Esophagus squamous epithelium (tissue), 5 donors: ENCODE results near the gene SUSD6. TPM values are rescaled to one million over a fixed set of nuclear protein-coding genes. Genes with fewer than 3 reads are reported as not detected.

Experiments used
- DNase-seq: peaks from one replicate; lab custom pipeline; 2025; lab: John Stamatoyannopoulos, UW
- H3K27ac ChIP-seq, 4 donors: fragments of 200-600 bp; sonication (generic); one replicate each; pipeline ENCODE4 v1.5.1; 2016 to 2019; ENCODE audit warnings: mild to moderate bottlenecking in 1 of 4
- H3K27me3 ChIP-seq, 4 donors: fragments of 200-600 bp; sonication (generic); 1 replicate in 3 of 4; 2 replicates in 1 of 4; pipeline versions ENCODE4 v1.5.1 to v1.6.0; 2017 to 2021; ENCODE audit warnings: antibody characterized with exemption in 1 of 4
- H3K36me3 ChIP-seq, 3 donors: fragments of 200-600 bp; sonication (generic); one replicate each; pipeline ENCODE4 v1.5.1; 2016 to 2019
- H3K4me1 ChIP-seq, 3 donors: fragments of 200-600 bp; sonication (generic); one replicate each; pipeline ENCODE4 v1.5.1; 2017 to 2019
- H3K4me3 ChIP-seq, 4 donors: fragments of 200-600 bp; sonication (generic); 1 replicate in 3 of 4; 2 replicates in 1 of 4; pipeline ENCODE4 v1.5.1; 2016 to 2019; ENCODE audit warnings: mild to moderate bottlenecking in 2 of 4, moderate library complexity in 1 of 4
- H3K9me3 ChIP-seq, 3 donors: fragments of 200-600 bp; sonication (generic); one replicate each; pipeline ENCODE4 v1.5.1; 2016 to 2019
- CTCF ChIP-seq, 6 experiments: fragments of 450-650 bp in 4 of 6; fragments of 200-600 bp in 2 of 6; sonication (generic) in 2 of 6; IDR thresholded peaks; one replicate each; pipeline ENCODE4 v1.5.1; 2016 to 2019; ENCODE audit warnings: antibody characterized with exemption in 6 of 6, mild to moderate bottlenecking in 4 of 6, moderate library complexity in 4 of 6
- POLR2A ChIP-seq, 4 donors: fragments of 450-650 bp; IDR thresholded peaks; one replicate each; pipeline ENCODE4 v1.6.1; 2017; ENCODE audit warnings: antibody characterized with exemption in 4 of 4, mild to moderate bottlenecking in 4 of 4, moderate library complexity in 3 of 4
- WGBS, 2 donors: methylation state at CpG; one replicate each; pipeline ENCODE4 v1.1.5; 2018; 5-methylcytosine and 5-hydroxymethylcytosine counted together
- intact Hi-C: fragments of 100-400 bp; cut with DNase I; formaldehyde crosslinking; loops from one replicate; pipeline ENCODE4 v1.15.0; 2022
- total RNA-seq, 4 donors: library from RNA; depleted of rRNA; stranded (reverse); fragments of >200 nt; gene quantifications; one replicate each; pipeline ENCODE4 v1.1.0, GENCODE V29; 2016
- donor health status: DM: yes; HTN: yes; CAD: no.

Gene SUSD6
- total RNA-seq, 4 donors from 2014 or later: 22.4 to 43.1 (median 27.8) TPM

- intact Hi-C loops: no loop called here
- Histone ChIP-seq H3K36me3 (peaks cover 0 to 19% (median 7%) of the 10 kb centered on the region in 3 donors), H3K4me3 (peak overlapping the region in 3 of 4 donors; percentile 15 to 21 (median 16)), H3K27ac (peak overlapping the region; percentile 74 to 86 (median 82)), H3K9me3 (no peaks in the 10 kb centered on the region), H3K4me1 (peaks cover 42 to 100% (median 62%) of the 10 kb centered on the region in 3 donors), H3K27me3 (no peaks in the 10 kb centered on the region)
- 39 to 44% methylated on average over 5 to 7 of the region's 8 CpGs for WGBS, 2 donors
- TF ChIP-seq POLR2A (IDR thresholded peaks at IDR 0.05) (no peak), CTCF (IDR thresholded peaks at IDR 0.05) (no peak)
- DNase-seq: no peak
Observed at GRCh38 chr14:69658664-69659261, 47.4 kb downstream of the SUSD6 start.

DNA sequence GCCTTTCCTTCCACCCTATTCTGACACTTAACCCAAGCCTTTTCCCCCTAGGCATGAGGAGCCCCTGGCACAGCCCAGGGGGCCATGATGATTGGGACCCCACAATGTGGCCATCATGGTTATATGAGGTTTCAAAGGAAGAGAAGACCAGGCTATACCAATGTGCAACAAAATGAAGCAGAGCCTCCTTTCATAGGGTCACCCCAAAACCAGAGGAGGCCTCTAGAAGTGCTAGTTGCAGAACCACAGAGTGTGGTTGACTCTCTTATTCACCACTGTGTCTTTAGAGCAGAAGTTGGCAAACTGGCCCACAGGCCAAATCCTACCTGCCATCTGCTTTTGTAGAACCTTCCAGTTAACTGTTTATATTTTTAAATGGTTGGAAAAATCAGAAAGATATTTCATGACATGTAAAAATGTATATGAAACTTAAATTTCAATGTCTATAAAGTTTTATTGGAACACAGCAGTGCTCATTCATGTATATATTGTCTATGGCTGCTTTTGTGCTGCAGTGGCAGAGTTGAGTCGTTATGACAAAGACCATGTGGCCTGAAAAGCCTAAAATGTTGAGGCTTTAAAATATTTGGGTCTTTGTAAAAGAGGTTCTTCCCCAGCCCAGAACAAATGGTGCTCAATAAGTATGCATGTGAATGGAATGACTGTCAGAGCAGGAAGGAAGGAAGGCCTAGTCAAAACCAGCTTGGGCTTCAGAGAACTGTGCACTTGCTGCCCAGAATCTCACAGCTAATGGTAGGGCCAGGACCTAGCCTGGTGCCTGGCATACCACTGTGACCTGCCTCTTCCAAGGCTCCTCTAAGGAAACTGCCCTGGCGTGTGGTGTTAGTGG is 49.2 kb downstream of the SUSD6 start:
- Histone ChIP-seq H3K4me1 (peaks cover 45 to 100% (median 70%) of the 10 kb centered on the region in 3 donors), H3K9me3 (no peaks in the 10 kb centered on the region), H3K4me3 (peak overlapping the region in 1 of 4 donors; percentile 16), H3K27ac (peak overlapping the region; percentile 16 to 86 (median 58)), H3K27me3 (no peaks in the 10 kb centered on the region), H3K36me3 (peaks cover 0 to 19% (median 7%) of the 10 kb centered on the region in 3 donors)
- DNase-seq: no peak
- TF ChIP-seq POLR2A (IDR thresholded peaks at IDR 0.05) (no peak), CTCF (IDR thresholded peaks at IDR 0.05) (no peak)
- intact Hi-C loops: no loop called here
- 68 to 79% methylated on average over 2 of the region's 2 CpGs for WGBS, 2 donors

DNA sequence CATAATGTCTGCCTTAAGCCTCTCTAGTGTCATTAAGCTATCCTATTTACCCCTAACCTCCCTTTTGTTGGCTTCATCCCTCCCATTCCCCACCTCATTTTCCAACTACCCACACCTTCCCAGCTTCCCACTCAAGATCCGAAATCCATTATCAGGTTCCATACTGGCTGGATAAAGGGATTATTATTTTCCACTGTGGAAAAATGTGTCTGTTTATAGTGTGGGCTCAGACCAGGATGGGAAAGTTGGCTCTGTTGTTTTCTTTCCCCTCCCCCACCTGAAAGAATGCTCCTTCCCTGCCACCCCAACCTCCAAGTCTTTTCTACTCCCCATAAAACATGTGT is 49.8 kb downstream of the SUSD6 start:
- H3K4me1 ChIP-seq: peaks cover 48 to 100% (median 76%) of the 10 kb centered on the region in 3 donors
- no peaks in the 10 kb centered on the region for H3K27me3 ChIP-seq
- no peak overlapping the region for H3K4me3 ChIP-seq
- peaks cover 0 to 19% (median 7%) of the 10 kb centered on the region in 3 donors for H3K36me3 ChIP-seq
- intact Hi-C loops: no loop called here
- 67 to 95% methylated on average over 1 of the region's 1 CpG for WGBS, 2 donors
- no peaks in the 10 kb centered on the region for H3K9me3 ChIP-seq
- DNase-seq: no peak
- peak overlapping the region; percentile 16 to 86 (median 58) for H3K27ac ChIP-seq
- TF ChIP-seq CTCF (IDR thresholded peaks at IDR 0.05): no peak
- TF ChIP-seq POLR2A (IDR thresholded peaks at IDR 0.05): no peak

GRCh38 chr14:69662636-69663299 is 51.4 kb downstream of the SUSD6 start:
- Histone ChIP-seq H3K9me3 (no peaks in the 10 kb centered on the region), H3K27ac (peak overlapping the region; percentile 37 to 83 (median 75)), H3K36me3 (peaks cover 0 to 19% (median 7%) of the 10 kb centered on the region in 3 donors), H3K27me3 (no peaks in the 10 kb centered on the region), H3K4me1 (peaks cover 54 to 100% (median 76%) of the 10 kb centered on the region in 3 donors), H3K4me3 (no peak overlapping the region)
- no peak for TF ChIP-seq POLR2A (IDR thresholded peaks at IDR 0.05)
- TF ChIP-seq CTCF (IDR thresholded peaks at IDR 0.05): no peak
- intact Hi-C loops: no loop called here
- DNase-seq: no peak
- 47 to 70% methylated on average over 1 of the region's 1 CpG for WGBS, 2 donors
